ENCODE data around the gene NAA11. TPM values are rescaled to one million over a fixed set of nuclear protein-coding genes. Genes with fewer than 3 reads are reported as not detected.

NAA11 gene
- total RNA-seq, 6 experiments from 2014 or later = not detected

- H3K36me3 ChIP-seq = no peaks in the 10 kb centered on the region
- no peak overlapping the region for H3K4me3 ChIP-seq
- TF ChIP-seq CTCF (IDR thresholded peaks at IDR 0.05) = no peak
- TF ChIP-seq POLR2A (IDR thresholded peaks at IDR 0.05) = no peak
- no peak for DNase-seq
- no peaks in the 10 kb centered on the region for H3K9me3 ChIP-seq
- H3K27ac ChIP-seq = no peak overlapping the region
- ATAC-seq = no peak
- intact Hi-C loops (cut with DNase I) = no loop called here
- no peaks in the 10 kb centered on the region for H3K4me1 ChIP-seq
- no peaks in the 10 kb centered on the region for H3K27me3 ChIP-seq
Observed at GRCh38 chr4:79272126-79272525, 53.7 kb downstream of the NAA11 start.

- TF ChIP-seq POLR2A (IDR thresholded peaks at IDR 0.05) (no peak), CTCF (IDR thresholded peaks at IDR 0.05) (no peak)
- H3K36me3 ChIP-seq = no peaks in the 10 kb centered on the region
- H3K27me3 ChIP-seq = no peaks in the 10 kb centered on the region
- no peak overlapping the region for H3K4me3 ChIP-seq
- no CpG with 5 or more reads among the region's 1 CpG for WGBS (ENCODE audit: insufficient coverage, low coverage, low lambda C conversion rate, missing lambda C conversion rate)
- no peak overlapping the region for H3K27ac ChIP-seq
- intact Hi-C loops (cut with DNase I) = no loop called here
- ATAC-seq = no peak
- no peak for DNase-seq
- H3K9me3 ChIP-seq = no peaks in the 10 kb centered on the region
- no peaks in the 10 kb centered on the region for H3K4me1 ChIP-seq
Observed at GRCh38 chr4:79267671-79268070, 58.2 kb downstream of the NAA11 start.

Other genes starting within 250 kb of the NAA11 start
- gene GK2, start 82.2 kb upstream of the NAA11 start, total RNA-seq = not detected

All from right lobe of liver (tissue), 6 donors.